ENCODE results near the gene TXNDC9. TPM values are rescaled to one million over a fixed set of nuclear protein-coding genes. Genes with fewer than 3 reads are reported as not detected.

The TXNDC9 gene
- total and polyA plus RNA-seq, 2 donors (not counting 1 experiment from before 2014, with no cell fraction given): 46.7 to 65.0 TPM

DNA sequence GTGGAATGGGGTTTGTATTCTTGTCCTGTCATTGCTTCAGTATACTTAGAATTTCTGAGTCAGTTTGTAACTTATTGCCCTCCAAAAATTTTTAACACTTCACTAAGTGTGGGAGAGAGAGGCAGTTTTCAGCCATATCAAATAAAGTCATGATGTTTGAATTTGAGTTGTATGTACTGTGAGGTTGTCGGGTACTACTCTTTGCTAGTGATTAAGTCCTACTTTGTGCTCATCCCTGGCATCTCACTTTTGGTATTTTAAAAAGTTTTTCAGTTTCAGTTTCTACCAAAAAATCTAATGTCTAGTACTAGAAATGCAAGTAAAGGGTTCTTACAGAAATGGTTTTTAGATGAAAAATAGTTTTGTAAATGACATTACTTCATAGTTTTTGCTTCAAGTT is 41.7 kb upstream of the TXNDC9 start:
- H3K79me2 ChIP-seq (ENCODE audit: control insufficient read depth, insufficient read depth, low read length): no peaks in the 10 kb centered on the region
- H3K36me3 ChIP-seq (ENCODE audit: control insufficient read depth, insufficient read depth, low read length): peaks cover 4% of the 10 kb centered on the region
- H3K4me3 ChIP-seq (replicated peaks in 1 of 4; ENCODE audit: control extremely low read depth in 1 of 4, insufficient read depth in 1 of 4, low read depth in 3 of 4, low read length in 4 of 4): no peak overlapping the region
- no peaks in the 10 kb centered on the region for H3K4me1 ChIP-seq (ENCODE audit: control insufficient read depth, extremely low read depth, insufficient read depth, low read length)
- H3K9me3 ChIP-seq (ENCODE audit: control insufficient read depth, insufficient read depth, low read depth, low read length): no peaks in the 10 kb centered on the region
- no peak overlapping the region for H3K9ac ChIP-seq (ENCODE audit: insufficient read depth, low read length)
- no peak overlapping the region for H3K27ac ChIP-seq (ENCODE audit: insufficient read depth, low read length)
- H3K4me2 ChIP-seq (ENCODE audit: extremely low read depth, insufficient read depth, low read length): no peak overlapping the region
- TF ChIP-seq EZH2 (IDR thresholded peaks at IDR 0.05; ENCODE audit: low read length, missing control alignments): no peak
- TF ChIP-seq, protein P1, sequence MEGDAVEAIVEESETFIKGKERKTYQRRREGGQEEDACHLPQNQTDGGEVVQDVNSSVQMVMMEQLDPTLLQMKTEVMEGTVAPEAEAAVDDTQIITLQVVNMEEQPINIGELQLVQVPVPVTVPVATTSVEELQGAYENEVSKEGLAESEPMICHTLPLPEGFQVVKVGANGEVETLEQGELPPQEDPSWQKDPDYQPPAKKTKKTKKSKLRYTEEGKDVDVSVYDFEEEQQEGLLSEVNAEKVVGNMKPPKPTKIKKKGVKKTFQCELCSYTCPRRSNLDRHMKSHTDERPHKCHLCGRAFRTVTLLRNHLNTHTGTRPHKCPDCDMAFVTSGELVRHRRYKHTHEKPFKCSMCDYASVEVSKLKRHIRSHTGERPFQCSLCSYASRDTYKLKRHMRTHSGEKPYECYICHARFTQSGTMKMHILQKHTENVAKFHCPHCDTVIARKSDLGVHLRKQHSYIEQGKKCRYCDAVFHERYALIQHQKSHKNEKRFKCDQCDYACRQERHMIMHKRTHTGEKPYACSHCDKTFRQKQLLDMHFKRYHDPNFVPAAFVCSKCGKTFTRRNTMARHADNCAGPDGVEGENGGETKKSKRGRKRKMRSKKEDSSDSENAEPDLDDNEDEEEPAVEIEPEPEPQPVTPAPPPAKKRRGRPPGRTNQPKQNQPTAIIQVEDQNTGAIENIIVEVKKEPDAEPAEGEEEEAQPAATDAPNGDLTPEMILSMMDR (conservative IDR thresholded peaks at IDR 0.05 in 1 of 2, IDR thresholded peaks at IDR 0.05 in 1 of 2; ENCODE audit: low read depth in 1 of 2, low read length in 2 of 2): no peak
- DNase-seq (ENCODE audit: low read depth in 2 of 2): no peak
- H2AFZ ChIP-seq (ENCODE audit: low read length): no peak overlapping the region
- H4K20me1 ChIP-seq (ENCODE audit: control insufficient read depth, extremely low read depth, insufficient read depth, low read length): no peaks in the 10 kb centered on the region
- no peaks in the 10 kb centered on the region for H3K27me3 ChIP-seq (ENCODE audit: control insufficient read depth, insufficient read depth, low read length)

DNA sequence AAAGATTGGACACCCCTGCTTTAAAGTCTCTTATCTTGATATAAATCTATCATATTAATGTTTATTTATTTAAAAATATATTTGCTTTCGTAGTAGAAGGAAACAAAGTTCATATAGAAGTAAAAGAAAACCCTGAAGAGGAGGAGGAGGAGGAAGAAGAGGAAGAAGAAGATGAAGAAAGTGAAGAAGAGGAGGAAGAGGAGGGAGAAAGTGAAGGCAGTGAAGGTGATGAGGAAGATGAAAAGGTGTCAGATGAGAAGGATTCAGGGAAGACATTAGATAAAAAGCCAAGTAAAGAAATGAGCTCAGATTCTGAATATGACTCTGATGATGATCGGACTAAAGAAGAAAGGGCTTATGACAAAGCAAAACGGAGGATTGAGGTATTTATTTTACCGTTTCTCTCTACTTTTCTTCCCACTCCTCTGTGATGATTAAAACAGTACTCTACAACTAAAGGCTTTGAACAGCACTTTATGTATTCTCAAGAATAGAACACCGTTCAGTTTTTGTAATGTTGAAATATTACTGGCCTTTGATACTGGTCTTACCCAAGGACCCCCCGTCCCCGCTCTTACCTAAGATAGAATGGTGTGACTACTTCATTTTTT is 40.2 kb upstream of the TXNDC9 start:
- H3K27me3 ChIP-seq (ENCODE audit: control insufficient read depth, insufficient read depth, low read length): no peaks in the 10 kb centered on the region
- no peak overlapping the region for H3K4me3 ChIP-seq (replicated peaks in 1 of 4; ENCODE audit: control extremely low read depth in 1 of 4, insufficient read depth in 1 of 4, low read depth in 3 of 4, low read length in 4 of 4)
- no peak for TF ChIP-seq EZH2 (IDR thresholded peaks at IDR 0.05; ENCODE audit: low read length, missing control alignments)
- TF ChIP-seq, protein P1 (conservative IDR thresholded peaks at IDR 0.05 in 1 of 2, IDR thresholded peaks at IDR 0.05 in 1 of 2; ENCODE audit: low read depth in 1 of 2, low read length in 2 of 2): no peak
- no peaks in the 10 kb centered on the region for H3K9me3 ChIP-seq (ENCODE audit: control insufficient read depth, insufficient read depth, low read depth, low read length)
- H3K4me1 ChIP-seq (ENCODE audit: control insufficient read depth, extremely low read depth, insufficient read depth, low read length): no peaks in the 10 kb centered on the region
- peaks cover 4% of the 10 kb centered on the region for H3K36me3 ChIP-seq (ENCODE audit: control insufficient read depth, insufficient read depth, low read length)
- no peak overlapping the region for H3K27ac ChIP-seq (ENCODE audit: insufficient read depth, low read length)
- H2AFZ ChIP-seq (ENCODE audit: low read length): no peak overlapping the region
- no peaks in the 10 kb centered on the region for H3K79me2 ChIP-seq (ENCODE audit: control insufficient read depth, insufficient read depth, low read length)
- DNase-seq (ENCODE audit: low read depth in 2 of 2): no peak
- no peak overlapping the region for H3K9ac ChIP-seq (ENCODE audit: insufficient read depth, low read length)
- H3K4me2 ChIP-seq (ENCODE audit: extremely low read depth, insufficient read depth, low read length): no peak overlapping the region
- no peaks in the 10 kb centered on the region for H4K20me1 ChIP-seq (ENCODE audit: control insufficient read depth, extremely low read depth, insufficient read depth, low read length)

DNA sequence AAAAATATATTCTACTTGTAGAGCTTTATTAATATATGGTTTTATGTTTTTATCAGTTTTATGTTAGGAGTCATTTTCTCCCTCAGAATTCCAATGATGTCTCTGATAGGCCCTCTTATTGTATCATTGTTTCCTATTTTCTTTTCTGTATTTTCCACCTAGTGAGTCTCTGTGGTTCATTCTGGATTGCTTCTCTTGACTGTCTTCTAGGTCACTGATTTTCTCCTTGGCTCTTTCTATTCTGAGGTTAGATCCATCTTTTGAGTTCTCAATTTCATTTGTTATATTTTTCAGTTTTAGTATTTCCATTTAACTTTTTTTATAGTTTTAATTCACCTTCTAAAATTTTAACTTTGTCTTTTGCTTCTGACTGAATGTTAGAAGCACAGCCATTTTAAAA is 38.6 kb upstream of the TXNDC9 start:
- no peak overlapping the region for H3K9ac ChIP-seq (ENCODE audit: insufficient read depth, low read length)
- H4K20me1 ChIP-seq (ENCODE audit: control insufficient read depth, extremely low read depth, insufficient read depth, low read length): no peaks in the 10 kb centered on the region
- no peaks in the 10 kb centered on the region for H3K27me3 ChIP-seq (ENCODE audit: control insufficient read depth, insufficient read depth, low read length)
- DNase-seq (ENCODE audit: low read depth in 2 of 2): no peak
- no peaks in the 10 kb centered on the region for H3K9me3 ChIP-seq (ENCODE audit: control insufficient read depth, insufficient read depth, low read depth, low read length)
- TF ChIP-seq, protein P1 (conservative IDR thresholded peaks at IDR 0.05 in 1 of 2, IDR thresholded peaks at IDR 0.05 in 1 of 2; ENCODE audit: low read depth in 1 of 2, low read length in 2 of 2): no peak
- TF ChIP-seq EZH2 (IDR thresholded peaks at IDR 0.05; ENCODE audit: low read length, missing control alignments): no peak
- H3K79me2 ChIP-seq (ENCODE audit: control insufficient read depth, insufficient read depth, low read length): no peaks in the 10 kb centered on the region
- H3K27ac ChIP-seq (ENCODE audit: insufficient read depth, low read length): no peak overlapping the region
- no peak overlapping the region for H3K4me2 ChIP-seq (ENCODE audit: extremely low read depth, insufficient read depth, low read length)
- H3K36me3 ChIP-seq (ENCODE audit: control insufficient read depth, insufficient read depth, low read length): peaks cover 2% of the 10 kb centered on the region
- H3K4me1 ChIP-seq (ENCODE audit: control insufficient read depth, extremely low read depth, insufficient read depth, low read length): no peaks in the 10 kb centered on the region
- H3K4me3 ChIP-seq (replicated peaks in 1 of 4; ENCODE audit: control extremely low read depth in 1 of 4, insufficient read depth in 1 of 4, low read depth in 3 of 4, low read length in 4 of 4): no peak overlapping the region
- H2AFZ ChIP-seq (ENCODE audit: low read length): no peak overlapping the region

Data from fibroblast of lung (primary cell).